ENCODE data around the gene HSPA12B. TPM values are rescaled to one million over a fixed set of nuclear protein-coding genes. Genes with fewer than 3 reads are reported as not detected.
A peak's percentile ranks its signal among the peaks of the same experiment; 100 is the strongest.

Gene HSPA12B
- polyA plus RNA-seq, 2 of the 4 experiments (the other 2 are of a cell fraction) = 0.37 to 1.2 TPM

DNA sequence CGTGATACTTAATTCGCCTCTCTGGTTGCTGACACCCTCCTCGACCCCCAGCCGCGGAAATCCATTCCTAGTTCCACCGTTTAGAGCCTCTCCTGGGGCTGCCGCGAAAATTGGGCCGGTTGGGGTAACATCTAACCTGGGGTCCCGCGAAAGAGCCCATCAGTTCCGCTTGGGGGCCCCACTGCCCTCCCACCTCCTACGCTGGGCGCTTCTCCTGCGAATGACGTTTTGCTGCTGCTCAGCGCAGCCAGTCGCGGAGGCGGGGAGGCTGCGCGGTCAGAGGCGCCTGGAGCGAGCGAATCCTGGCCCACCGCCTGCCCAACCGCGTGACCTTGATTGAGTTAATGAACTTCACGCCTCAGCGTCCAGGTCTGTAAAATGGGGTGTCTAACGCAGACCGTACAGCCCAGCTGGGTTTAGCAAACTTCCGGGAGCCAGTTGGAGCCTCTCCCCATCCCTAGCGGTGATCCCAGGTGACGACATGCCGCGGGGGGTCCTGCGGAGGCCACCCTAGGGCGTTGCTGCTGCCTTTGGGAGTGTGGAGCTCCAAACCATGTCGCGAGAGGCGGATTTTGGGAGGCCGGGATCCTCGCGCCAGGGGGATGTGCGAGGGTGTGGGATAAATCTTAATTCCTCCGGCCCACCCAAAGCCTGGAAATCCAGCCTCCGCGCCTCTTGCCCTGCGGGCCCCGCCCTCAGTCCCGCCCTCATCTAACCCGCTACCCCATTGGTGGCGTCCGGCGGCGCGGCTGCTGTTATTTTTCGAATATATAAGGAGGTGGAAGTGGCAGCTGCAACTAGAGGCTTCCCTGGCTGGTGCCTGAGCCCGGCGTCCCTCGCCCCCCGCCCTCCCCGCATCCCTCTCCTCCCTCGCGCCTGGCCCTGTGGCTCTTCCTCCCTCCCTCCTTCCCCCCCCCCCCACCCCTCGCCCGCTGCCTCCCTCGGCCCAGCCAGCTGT, 63.3 kb downstream of the HSPA12B start, which contains the start of gene CDC25B (continued):
- TF ChIP-seq, protein P1, sequence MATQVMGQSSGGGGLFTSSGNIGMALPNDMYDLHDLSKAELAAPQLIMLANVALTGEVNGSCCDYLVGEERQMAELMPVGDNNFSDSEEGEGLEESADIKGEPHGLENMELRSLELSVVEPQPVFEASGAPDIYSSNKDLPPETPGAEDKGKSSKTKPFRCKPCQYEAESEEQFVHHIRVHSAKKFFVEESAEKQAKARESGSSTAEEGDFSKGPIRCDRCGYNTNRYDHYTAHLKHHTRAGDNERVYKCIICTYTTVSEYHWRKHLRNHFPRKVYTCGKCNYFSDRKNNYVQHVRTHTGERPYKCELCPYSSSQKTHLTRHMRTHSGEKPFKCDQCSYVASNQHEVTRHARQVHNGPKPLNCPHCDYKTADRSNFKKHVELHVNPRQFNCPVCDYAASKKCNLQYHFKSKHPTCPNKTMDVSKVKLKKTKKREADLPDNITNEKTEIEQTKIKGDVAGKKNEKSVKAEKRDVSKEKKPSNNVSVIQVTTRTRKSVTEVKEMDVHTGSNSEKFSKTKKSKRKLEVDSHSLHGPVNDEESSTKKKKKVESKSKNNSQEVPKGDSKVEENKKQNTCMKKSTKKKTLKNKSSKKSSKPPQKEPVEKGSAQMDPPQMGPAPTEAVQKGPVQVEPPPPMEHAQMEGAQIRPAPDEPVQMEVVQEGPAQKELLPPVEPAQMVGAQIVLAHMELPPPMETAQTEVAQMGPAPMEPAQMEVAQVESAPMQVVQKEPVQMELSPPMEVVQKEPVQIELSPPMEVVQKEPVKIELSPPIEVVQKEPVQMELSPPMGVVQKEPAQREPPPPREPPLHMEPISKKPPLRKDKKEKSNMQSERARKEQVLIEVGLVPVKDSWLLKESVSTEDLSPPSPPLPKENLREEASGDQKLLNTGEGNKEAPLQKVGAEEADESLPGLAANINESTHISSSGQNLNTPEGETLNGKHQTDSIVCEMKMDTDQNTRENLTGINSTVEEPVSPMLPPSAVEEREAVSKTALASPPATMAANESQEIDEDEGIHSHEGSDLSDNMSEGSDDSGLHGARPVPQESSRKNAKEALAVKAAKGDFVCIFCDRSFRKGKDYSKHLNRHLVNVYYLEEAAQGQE (IDR thresholded peaks at IDR 0.05) = peak; percentile 73
- TF ChIP-seq, protein P2, sequence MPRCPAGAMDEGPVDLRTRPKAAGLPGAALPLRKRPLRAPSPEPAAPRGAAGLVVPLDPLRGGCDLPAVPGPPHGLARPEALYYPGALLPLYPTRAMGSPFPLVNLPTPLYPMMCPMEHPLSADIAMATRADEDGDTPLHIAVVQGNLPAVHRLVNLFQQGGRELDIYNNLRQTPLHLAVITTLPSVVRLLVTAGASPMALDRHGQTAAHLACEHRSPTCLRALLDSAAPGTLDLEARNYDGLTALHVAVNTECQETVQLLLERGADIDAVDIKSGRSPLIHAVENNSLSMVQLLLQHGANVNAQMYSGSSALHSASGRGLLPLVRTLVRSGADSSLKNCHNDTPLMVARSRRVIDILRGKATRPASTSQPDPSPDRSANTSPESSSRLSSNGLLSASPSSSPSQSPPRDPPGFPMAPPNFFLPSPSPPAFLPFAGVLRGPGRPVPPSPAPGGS (IDR thresholded peaks at IDR 0.05) = peak; percentile 90
- TF ChIP-seq FOSL2 (IDR thresholded peaks at IDR 0.05) (no peak), FOSL2 (CRISPR knock-in tag; IDR thresholded peaks at IDR 0.05) (peak; percentile 51; the same call in 1 of the 2 replicates), CHD2 (IDR thresholded peaks at IDR 0.05; ENCODE audit: low read length, partially characterized antibody) (peak; percentile 86), HEYL (CRISPR knock-in tag; IDR thresholded peaks at IDR 0.05) (no peak), ZFP36 (IDR thresholded peaks at IDR 0.05; ENCODE audit: borderline replicate concordance, partially characterized antibody) (no peak), RARB (CRISPR knock-in tag; IDR thresholded peaks at IDR 0.05) (no peak), NPAS2 (CRISPR knock-in tag; IDR thresholded peaks at IDR 0.05; ENCODE audit: borderline replicate concordance) (no peak), RNF2 (IDR thresholded peaks at IDR 0.05; ENCODE audit: borderline replicate concordance, low read depth) (no peak), BHLHE40 (IDR thresholded peaks at IDR 0.05; ENCODE audit: low read depth, low read length) (no peak), HDAC2 (IDR thresholded peaks at IDR 0.05) (peak; percentile 97), RFX5 (IDR thresholded peaks at IDR 0.05) (peak; percentile 9; the same call in 1 of the 2 replicates), EP300 (IDR thresholded peaks at IDR 0.05) (no peak), JUNB (IDR thresholded peaks at IDR 0.05) (no peak), MAZ (IDR thresholded peaks at IDR 0.05; ENCODE audit: borderline replicate concordance, low read depth, low read length) (no peak), RAD21 (conservative IDR thresholded peaks at IDR 0.05 in 1 of 2, IDR thresholded peaks at IDR 0.05 in 1 of 2) (peak; percentile 38 to 51; a peak in 4 of 5 replicates), TP53 (CRISPR knock-in tag; IDR thresholded peaks at IDR 0.05) (peak; percentile 35; the same call in 1 of the 2 replicates), CEBPB (IDR thresholded peaks at IDR 0.05) (no peak; a peak in 1 of 4 replicates), HOXB5 (CRISPR knock-in tag; IDR thresholded peaks at IDR 0.05) (peak; percentile 79; the same call in 1 of the 2 replicates), SMC3 (IDR thresholded peaks at IDR 0.05) (peak; percentile 39), PHF8 (IDR thresholded peaks at IDR 0.05; ENCODE audit: borderline replicate concordance, low read depth) (peak; percentile 85), ZSCAN20 (CRISPR knock-in tag; IDR thresholded peaks at IDR 0.05) (peak; percentile 53; the same call in 1 of the 2 replicates), FOSB (CRISPR knock-in tag; IDR thresholded peaks at IDR 0.05) (peak; percentile 62)
- TF ChIP-seq, protein P3, sequence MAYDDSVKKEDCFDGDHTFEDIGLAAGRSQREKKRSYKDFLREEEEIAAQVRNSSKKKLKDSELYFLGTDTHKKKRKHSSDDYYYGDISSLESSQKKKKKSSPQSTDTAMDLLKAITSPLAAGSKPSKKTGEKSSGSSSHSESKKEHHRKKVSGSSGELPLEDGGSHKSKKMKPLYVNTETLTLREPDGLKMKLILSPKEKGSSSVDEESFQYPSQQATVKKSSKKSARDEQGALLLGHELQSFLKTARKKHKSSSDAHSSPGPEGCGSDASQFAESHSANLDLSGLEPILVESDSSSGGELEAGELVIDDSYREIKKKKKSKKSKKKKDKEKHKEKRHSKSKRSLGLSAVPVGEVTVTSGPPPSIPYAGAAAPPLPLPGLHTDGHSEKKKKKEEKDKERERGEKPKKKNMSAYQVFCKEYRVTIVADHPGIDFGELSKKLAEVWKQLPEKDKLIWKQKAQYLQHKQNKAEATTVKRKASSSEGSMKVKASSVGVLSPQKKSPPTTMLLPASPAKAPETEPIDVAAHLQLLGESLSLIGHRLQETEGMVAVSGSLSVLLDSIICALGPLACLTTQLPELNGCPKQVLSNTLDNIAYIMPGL (CRISPR knock-in tag; IDR thresholded peaks at IDR 0.05; ENCODE audit: borderline replicate concordance) = no peak; the same call in 1 of the 2 replicates
- TF ChIP-seq, protein P4, sequence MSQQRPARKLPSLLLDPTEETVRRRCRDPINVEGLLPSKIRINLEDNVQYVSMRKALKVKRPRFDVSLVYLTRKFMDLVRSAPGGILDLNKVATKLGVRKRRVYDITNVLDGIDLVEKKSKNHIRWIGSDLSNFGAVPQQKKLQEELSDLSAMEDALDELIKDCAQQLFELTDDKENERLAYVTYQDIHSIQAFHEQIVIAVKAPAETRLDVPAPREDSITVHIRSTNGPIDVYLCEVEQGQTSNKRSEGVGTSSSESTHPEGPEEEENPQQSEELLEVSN (IDR thresholded peaks at IDR 0.05; ENCODE audit: borderline replicate concordance, low read depth) = no peak; the same call in 1 of the 2 replicates
- TF ChIP-seq, protein P5, sequence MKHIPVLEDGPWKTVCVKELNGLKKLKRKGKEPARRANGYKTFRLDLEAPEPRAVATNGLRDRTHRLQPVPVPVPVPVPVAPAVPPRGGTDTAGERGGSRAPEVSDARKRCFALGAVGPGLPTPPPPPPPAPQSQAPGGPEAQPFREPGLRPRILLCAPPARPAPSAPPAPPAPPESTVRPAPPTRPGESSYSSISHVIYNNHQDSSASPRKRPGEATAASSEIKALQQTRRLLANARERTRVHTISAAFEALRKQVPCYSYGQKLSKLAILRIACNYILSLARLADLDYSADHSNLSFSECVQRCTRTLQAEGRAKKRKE (CRISPR knock-in tag; IDR thresholded peaks at IDR 0.05; ENCODE audit: low read depth) = no peak
- TF ChIP-seq, protein P6, sequence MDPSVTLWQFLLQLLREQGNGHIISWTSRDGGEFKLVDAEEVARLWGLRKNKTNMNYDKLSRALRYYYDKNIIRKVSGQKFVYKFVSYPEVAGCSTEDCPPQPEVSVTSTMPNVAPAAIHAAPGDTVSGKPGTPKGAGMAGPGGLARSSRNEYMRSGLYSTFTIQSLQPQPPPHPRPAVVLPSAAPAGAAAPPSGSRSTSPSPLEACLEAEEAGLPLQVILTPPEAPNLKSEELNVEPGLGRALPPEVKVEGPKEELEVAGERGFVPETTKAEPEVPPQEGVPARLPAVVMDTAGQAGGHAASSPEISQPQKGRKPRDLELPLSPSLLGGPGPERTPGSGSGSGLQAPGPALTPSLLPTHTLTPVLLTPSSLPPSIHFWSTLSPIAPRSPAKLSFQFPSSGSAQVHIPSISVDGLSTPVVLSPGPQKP (IDR thresholded peaks at IDR 0.05; ENCODE audit: low read depth, low read length) = no peak
